ENCODE results near the gene MROH2A.

MROH2A gene

DNA sequence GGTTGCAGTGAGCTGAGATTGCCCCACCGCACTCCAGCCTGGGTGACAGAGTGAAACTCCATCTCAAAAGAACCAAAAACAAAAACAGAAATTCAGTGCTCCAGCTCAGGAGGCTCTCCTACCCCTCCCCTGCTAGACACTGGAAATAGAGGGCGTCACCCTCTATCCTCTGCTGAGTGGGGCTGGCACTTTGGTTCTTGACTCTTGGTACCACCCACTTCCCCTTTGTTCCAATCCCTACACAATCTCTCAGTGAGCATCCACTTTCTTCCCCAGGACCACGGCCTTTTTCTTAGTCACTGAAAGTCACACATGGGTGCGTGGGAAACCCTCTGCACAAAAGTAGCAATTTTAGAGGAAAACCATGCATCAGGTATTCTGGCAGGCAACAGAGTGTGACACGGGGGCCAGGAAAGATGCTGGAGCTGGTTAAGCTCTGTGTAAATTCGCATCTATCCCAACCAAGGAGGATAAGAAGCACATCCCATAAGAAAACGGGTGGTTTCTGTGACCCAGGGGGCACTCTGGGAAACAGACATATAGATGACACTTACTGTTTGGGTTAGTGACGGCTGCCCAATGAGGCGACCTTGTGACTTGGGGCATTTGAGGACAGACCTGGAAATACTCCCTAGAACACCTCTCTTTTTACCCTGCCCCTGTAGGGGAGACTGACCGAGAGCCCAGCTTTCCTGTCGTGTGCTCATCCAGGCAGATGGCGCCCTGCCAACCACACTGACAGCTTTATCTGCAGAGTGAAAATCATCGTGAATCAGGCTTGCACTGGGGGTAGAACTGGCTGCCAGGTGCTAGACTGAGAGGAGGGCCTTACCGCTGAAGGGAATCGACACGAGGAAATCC, 68.5 kb downstream of the MROH2A start (continued):
- TF ChIP-seq SP3 (tag by site-specific recombination; IDR thresholded peaks at IDR 0.05) (no peak), ZNF555 (tag by site-specific recombination; conservative IDR thresholded peaks at IDR 0.05) (no peak)
- TF ChIP-seq, protein P1, sequence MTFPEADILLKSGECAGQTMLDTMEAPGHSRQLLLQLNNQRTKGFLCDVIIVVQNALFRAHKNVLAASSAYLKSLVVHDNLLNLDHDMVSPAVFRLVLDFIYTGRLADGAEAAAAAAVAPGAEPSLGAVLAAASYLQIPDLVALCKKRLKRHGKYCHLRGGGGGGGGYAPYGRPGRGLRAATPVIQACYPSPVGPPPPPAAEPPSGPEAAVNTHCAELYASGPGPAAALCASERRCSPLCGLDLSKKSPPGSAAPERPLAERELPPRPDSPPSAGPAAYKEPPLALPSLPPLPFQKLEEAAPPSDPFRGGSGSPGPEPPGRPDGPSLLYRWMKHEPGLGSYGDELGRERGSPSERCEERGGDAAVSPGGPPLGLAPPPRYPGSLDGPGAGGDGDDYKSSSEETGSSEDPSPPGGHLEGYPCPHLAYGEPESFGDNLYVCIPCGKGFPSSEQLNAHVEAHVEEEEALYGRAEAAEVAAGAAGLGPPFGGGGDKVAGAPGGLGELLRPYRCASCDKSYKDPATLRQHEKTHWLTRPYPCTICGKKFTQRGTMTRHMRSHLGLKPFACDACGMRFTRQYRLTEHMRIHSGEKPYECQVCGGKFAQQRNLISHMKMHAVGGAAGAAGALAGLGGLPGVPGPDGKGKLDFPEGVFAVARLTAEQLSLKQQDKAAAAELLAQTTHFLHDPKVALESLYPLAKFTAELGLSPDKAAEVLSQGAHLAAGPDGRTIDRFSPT (tag by site-specific recombination; IDR thresholded peaks at IDR 0.05): no peak

DNA sequence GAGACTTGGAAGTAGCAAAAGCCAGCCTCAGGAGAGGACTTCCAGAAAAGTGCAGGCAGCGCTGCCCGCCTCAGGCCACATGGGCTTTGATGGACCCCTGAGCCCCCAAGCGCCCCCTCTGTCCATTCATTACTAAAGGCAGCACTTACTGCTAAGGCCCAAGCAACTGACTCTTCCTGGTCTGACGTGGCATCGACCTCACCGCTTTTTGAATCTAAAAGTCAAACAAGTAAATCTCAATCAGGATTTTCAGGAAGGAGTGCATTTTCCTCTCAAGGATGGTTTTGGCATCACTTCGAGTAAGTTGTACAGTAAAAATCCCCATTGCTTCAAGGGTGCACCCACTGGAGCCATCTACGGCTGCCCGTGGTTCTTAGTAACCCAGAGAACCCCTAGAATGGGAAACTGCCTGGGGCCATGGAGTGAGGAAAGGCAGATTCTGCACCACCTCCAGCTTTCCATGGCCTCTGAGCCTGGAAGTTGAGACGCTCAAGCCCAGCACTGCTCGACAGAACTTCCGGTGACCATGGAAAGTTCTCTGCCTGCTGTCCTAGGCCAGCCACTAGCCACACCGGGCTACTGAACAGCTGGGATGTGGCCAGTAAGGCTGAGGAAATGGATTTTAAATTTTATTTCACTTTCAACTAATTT, 69.2 kb downstream of the MROH2A start:
- Histone ChIP-seq H3K36me3 (ENCODE audit: control insufficient read depth in 2 of 2, insufficient read depth in 1 of 2, low read length in 2 of 2) (peaks cover 66 to 100% of the 10 kb centered on the region in 2 experiments), H3K4me1 (ENCODE audit: control insufficient read depth, insufficient read depth, low read length) (no peaks in the 10 kb centered on the region), H3K9me3 (ENCODE audit: control insufficient read depth, insufficient read depth, low read depth, low read length) (no peaks in the 10 kb centered on the region), H3K4me3 (ENCODE audit: low read depth, low read length) (no peak overlapping the region), H3K27ac (ENCODE audit: extremely low read depth, low read depth, low read length) (no peak overlapping the region)
- TF ChIP-seq ZNF629 (tag by site-specific recombination; IDR thresholded peaks at IDR 0.05): no peak
- no peak for TF ChIP-seq ZNF155 (tag by site-specific recombination; IDR thresholded peaks at IDR 0.05)
- TF ChIP-seq YY1 (tag by site-specific recombination; IDR thresholded peaks at IDR 0.05): no peak
- TF ChIP-seq, protein P2, sequence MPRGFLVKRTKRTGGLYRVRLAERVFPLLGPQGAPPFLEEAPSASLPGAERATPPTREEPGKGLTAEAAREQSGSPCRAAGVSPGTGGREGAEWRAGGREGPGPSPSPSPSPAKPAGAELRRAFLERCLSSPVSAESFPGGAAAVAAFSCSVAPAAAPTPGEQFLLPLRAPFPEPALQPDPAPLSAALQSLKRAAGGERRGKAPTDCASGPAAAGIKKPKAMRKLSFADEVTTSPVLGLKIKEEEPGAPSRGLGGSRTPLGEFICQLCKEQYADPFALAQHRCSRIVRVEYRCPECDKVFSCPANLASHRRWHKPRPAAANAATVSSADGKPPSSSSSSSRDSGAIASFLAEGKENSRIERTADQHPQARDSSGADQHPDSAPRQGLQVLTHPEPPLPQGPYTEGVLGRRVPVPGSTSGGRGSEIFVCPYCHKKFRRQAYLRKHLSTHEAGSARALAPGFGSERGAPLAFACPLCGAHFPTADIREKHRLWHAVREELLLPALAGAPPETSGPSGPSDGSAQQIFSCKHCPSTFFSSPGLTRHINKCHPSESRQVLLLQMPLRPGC (tag by site-specific recombination; IDR thresholded peaks at IDR 0.05): no peak
- no peak for TF ChIP-seq ZNF792 (tag by site-specific recombination; IDR thresholded peaks at IDR 0.05)
- TF ChIP-seq, protein P3, sequence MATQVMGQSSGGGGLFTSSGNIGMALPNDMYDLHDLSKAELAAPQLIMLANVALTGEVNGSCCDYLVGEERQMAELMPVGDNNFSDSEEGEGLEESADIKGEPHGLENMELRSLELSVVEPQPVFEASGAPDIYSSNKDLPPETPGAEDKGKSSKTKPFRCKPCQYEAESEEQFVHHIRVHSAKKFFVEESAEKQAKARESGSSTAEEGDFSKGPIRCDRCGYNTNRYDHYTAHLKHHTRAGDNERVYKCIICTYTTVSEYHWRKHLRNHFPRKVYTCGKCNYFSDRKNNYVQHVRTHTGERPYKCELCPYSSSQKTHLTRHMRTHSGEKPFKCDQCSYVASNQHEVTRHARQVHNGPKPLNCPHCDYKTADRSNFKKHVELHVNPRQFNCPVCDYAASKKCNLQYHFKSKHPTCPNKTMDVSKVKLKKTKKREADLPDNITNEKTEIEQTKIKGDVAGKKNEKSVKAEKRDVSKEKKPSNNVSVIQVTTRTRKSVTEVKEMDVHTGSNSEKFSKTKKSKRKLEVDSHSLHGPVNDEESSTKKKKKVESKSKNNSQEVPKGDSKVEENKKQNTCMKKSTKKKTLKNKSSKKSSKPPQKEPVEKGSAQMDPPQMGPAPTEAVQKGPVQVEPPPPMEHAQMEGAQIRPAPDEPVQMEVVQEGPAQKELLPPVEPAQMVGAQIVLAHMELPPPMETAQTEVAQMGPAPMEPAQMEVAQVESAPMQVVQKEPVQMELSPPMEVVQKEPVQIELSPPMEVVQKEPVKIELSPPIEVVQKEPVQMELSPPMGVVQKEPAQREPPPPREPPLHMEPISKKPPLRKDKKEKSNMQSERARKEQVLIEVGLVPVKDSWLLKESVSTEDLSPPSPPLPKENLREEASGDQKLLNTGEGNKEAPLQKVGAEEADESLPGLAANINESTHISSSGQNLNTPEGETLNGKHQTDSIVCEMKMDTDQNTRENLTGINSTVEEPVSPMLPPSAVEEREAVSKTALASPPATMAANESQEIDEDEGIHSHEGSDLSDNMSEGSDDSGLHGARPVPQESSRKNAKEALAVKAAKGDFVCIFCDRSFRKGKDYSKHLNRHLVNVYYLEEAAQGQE (tag by site-specific recombination; IDR thresholded peaks at IDR 0.05): no peak
- TF ChIP-seq ZNF248 (tag by site-specific recombination; IDR thresholded peaks at IDR 0.05): no peak
- no peak for TF ChIP-seq ZNF521 (tag by site-specific recombination; IDR thresholded peaks at IDR 0.05)
- POLR2A ChIA-PET: no interaction called here
- CTCF ChIA-PET: interaction anchor here (0.7 to 1.1 kb wide), 2 partner anchors 77 to 399 kb away, joined by 3 read pairs; no protein-coding TSS in a partner anchor

DNA sequence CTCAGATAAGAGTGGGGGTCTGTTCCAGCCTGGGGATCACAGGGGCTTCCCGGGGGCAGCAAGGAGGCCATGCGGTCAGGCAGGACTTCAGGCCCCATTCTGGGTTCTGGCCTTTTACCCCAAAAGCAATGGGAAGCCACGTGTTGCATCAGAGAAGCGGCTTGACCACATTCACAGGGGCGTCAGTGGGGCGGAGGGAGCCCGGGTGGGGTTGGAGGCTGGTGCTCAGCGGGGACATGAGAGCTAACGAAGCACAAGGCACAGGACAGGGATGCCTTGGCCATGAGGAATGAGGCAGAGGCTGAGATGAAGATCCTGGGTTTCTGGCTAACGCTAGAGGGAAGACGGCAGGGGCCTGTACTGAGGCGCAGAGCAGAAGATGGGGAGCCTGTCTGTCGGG, 70.1 kb downstream of the MROH2A start:
- H3K27ac ChIP-seq (ENCODE audit: extremely low read depth, low read depth, low read length): no peak overlapping the region
- ChIA-PET POLR2A (no interaction called here), CTCF (interaction anchor here (1.2 kb wide), 1 partner anchor 9 kb away, joined by 3 read pairs; no protein-coding TSS in a partner anchor)
- peaks cover 60 to 100% of the 10 kb centered on the region in 2 experiments for H3K36me3 ChIP-seq (ENCODE audit: control insufficient read depth in 2 of 2, insufficient read depth in 1 of 2, low read length in 2 of 2)
- H3K4me1 ChIP-seq (ENCODE audit: control insufficient read depth, insufficient read depth, low read length): no peaks in the 10 kb centered on the region
- H3K4me3 ChIP-seq (ENCODE audit: low read depth, low read length): no peak overlapping the region
- H3K9me3 ChIP-seq (ENCODE audit: control insufficient read depth, insufficient read depth, low read depth, low read length): no peaks in the 10 kb centered on the region
- TF ChIP-seq ZXDB (tag by site-specific recombination; IDR thresholded peaks at IDR 0.05) (no peak), ZNF121 (tag by site-specific recombination; IDR thresholded peaks at IDR 0.05) (no peak), ZNF555 (tag by site-specific recombination; conservative IDR thresholded peaks at IDR 0.05) (no peak), ZNF169 (tag by site-specific recombination; IDR thresholded peaks at IDR 0.05) (no peak), ZNF76 (tag by site-specific recombination; IDR thresholded peaks at IDR 0.05; ENCODE audit: borderline replicate concordance, low read depth) (no peak)
- TF ChIP-seq, protein P4, sequence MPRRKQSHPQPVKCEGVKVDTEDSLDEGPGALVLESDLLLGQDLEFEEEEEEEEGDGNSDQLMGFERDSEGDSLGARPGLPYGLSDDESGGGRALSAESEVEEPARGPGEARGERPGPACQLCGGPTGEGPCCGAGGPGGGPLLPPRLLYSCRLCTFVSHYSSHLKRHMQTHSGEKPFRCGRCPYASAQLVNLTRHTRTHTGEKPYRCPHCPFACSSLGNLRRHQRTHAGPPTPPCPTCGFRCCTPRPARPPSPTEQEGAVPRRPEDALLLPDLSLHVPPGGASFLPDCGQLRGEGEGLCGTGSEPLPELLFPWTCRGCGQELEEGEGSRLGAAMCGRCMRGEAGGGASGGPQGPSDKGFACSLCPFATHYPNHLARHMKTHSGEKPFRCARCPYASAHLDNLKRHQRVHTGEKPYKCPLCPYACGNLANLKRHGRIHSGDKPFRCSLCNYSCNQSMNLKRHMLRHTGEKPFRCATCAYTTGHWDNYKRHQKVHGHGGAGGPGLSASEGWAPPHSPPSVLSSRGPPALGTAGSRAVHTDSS (tag by site-specific recombination; IDR thresholded peaks at IDR 0.05): no peak
- TF ChIP-seq, protein P5, sequence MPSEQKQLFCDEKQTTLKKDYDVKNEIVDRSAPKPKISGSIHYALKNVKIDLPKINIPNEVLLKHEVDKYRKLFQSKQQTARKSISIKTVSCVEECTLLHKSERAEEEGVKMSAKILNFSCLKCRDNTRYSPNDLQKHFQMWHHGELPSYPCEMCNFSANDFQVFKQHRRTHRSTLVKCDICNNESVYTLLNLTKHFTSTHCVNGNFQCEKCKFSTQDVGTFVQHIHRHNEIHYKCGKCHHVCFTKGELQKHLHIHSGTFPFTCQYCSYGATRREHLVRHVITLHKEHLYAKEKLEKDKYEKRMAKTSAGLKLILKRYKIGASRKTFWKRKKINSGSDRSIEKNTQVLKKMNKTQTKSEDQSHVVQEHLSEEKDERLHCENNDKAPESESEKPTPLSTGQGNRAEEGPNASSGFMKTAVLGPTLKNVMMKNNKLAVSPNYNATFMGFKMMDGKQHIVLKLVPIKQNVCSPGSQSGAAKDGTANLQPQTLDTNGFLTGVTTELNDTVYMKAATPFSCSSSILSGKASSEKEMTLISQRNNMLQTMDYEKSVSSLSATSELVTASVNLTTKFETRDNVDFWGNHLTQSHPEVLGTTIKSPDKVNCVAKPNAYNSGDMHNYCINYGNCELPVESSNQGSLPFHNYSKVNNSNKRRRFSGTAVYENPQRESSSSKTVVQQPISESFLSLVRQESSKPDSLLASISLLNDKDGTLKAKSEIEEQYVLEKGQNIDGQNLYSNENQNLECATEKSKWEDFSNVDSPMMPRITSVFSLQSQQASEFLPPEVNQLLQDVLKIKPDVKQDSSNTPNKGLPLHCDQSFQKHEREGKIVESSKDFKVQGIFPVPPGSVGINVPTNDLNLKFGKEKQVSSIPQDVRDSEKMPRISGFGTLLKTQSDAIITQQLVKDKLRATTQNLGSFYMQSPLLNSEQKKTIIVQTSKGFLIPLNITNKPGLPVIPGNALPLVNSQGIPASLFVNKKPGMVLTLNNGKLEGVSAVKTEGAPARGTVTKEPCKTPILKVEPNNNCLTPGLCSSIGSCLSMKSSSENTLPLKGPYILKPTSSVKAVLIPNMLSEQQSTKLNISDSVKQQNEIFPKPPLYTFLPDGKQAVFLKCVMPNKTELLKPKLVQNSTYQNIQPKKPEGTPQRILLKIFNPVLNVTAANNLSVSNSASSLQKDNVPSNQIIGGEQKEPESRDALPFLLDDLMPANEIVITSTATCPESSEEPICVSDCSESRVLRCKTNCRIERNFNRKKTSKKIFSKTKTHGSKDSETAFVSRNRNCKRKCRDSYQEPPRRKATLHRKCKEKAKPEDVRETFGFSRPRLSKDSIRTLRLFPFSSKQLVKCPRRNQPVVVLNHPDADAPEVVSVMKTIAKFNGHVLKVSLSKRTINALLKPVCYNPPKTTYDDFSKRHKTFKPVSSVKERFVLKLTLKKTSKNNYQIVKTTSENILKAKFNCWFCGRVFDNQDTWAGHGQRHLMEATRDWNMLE (tag by site-specific recombination; conservative IDR thresholded peaks at IDR 0.05; ENCODE audit: low read depth): no peak

All from HEK293 (cell line).